NCI-H1694 (cell line): Measurements from ENCODE around the gene TMPRSS13.
"Not testable (repeated sequence)": the region's sequence is repeated elsewhere in the genome, so short reads cannot be mapped to it uniquely, and the experiment has no call there.

ENCODE experiments used
- DNase-seq: peaks from one replicate; lab custom pipeline; 2025; lab: John Stamatoyannopoulos, UW

The TMPRSS13 gene

GRCh38 chr11:117929142-117929915, at the start of gene TMPRSS13:
TMPRSS13 (minus strand) TSS chr11:117929402; CDS start chr11:117929307, 95 bp downstream.
- no peak for DNase-seq

DNA sequence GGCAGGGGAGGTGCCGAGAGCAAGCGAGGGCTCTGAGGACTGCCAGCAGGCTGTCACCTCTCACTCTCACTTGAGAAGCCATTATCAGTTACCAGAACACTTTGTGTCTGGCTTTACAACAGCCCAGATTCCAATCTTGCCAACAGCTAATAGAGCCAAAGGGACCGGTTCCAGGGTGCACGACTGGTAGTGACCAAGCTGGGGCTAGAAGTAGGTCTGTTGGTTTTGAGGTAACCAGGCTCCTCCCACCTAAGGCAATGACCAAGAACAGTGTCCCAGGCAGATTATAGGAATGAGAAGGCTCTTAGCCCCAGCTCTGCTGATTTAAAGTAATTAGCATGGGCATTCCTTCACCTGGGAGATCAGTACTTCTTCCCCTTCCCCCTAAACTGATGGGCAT, 49.8 kb upstream of the TMPRSS13 start:
- no peak for DNase-seq

- not testable (repeated sequence) for DNase-seq
These were observed 49.2 kb upstream of the TMPRSS13 start for GRCh38 chr11:117978291-117978910.

GRCh38 chr11:117977612-117978264, 48.5 kb upstream of the TMPRSS13 start:
- not testable (repeated sequence) for DNase-seq

GRCh38 chr11:117977029-117977428, 47.8 kb upstream of the TMPRSS13 start:
- DNase-seq, result no peak

GRCh38 chr11:117976445-117976844, 47.2 kb upstream of the TMPRSS13 start:
- no peak for DNase-seq

GRCh38 chr11:117973503-117973860, 44.3 kb upstream of the TMPRSS13 start:
- DNase-seq, result no peak

GRCh38 chr11:117972629-117973502, 43.7 kb upstream of the TMPRSS13 start:
- DNase-seq, result no peak

- no peak for DNase-seq
These were observed 42.8 kb upstream of the TMPRSS13 start for GRCh38 chr11:117972044-117972443.

DNA sequence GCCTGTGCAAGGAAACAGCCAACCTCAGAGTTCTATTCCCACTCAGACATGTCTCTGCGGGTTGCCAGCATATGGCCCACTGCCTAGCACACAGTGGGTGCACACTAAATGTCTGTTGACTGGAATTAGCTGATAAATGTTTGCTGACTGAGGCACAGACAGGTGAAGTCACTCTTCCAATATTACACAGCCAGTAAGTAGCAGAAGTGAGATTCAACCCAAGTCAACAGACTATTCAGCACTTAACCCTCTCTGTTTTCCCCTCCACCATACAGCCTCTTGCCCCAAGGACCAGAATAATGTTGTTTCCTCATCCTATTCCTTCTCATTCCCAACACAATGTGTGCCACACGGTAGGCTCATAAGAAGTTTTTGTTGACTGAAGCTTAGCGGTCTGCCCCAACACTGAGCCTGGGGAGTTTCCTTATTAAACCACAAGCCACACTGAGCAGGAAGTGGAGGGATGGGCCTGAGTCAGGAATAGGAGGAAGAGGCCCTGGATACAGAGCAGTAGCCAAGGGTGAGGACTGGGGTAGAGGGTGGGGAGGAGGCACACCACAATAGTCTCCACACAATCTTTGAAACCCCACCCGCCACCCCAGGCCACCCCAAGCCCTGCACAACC, 41.3 kb upstream of the TMPRSS13 start:
- no peak for DNase-seq

DNA sequence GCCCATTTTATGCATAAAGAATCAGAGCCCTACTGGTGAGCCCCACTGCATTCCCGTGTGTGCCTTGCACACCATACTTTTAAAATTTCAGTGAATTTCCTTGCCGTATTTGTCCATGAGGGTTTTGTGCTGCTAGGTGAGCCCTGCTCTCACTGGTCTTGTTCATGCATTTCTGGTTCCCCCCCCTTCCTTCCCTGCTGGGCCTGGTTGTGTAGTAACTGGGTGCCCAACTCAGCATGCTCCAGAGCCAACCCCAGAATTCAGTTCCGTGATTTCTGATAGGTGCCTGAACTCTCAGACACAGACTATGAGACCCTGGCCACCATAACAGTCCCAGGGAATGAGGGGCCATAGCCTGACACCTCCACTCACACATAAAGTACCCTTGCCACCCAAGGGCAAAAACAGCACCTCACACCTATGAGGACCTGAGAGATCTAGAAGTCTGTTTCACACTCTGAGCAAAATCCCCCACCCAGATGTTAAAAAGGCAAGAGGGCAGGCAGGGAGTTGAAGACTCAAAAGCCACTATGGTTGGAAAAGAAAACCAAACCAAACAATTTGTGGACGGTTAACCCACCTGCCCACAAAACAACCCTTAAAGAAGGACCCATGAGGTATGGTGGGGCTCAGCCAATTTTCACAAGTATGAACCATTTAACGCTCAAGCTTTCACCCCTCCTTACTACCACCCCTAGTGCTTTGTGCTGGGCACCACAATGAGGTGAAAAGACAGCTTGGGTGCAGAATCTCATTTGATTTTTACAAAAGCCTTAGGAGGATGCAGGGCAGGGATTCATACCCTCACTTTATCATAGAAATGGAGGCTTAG, 40.2 kb upstream of the TMPRSS13 start:
- DNase-seq, result no peak

- no peak for DNase-seq
These were observed 37.7 kb upstream of the TMPRSS13 start for GRCh38 chr11:117966908-117967307.

- no peak for DNase-seq
These were observed 33.6 kb upstream of the TMPRSS13 start for GRCh38 chr11:117962826-117963225.

DNA sequence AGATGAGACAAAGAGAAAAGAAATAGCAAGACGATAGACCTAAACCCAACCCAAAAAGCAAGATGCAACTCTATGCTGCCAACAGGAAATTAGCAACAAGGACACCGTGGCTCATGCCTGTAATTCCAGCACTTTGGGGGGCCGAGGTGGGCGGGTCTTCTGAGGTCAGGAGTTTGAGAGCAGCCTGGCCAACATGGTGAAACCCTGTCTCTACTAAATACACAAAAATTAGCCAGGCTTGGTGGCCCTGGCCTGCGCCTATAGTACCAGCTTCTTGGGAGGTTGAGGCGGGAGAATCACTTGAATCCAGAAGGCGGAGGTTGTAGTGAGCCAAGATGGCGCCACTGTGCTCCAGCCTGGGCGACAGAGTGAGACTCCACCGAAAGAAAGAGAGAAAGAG, 32.7 kb upstream of the TMPRSS13 start:
- DNase-seq, result no peak

- DNase-seq, result no peak
These were observed 31.2 kb upstream of the TMPRSS13 start for GRCh38 chr11:117960406-117960805.

DNA sequence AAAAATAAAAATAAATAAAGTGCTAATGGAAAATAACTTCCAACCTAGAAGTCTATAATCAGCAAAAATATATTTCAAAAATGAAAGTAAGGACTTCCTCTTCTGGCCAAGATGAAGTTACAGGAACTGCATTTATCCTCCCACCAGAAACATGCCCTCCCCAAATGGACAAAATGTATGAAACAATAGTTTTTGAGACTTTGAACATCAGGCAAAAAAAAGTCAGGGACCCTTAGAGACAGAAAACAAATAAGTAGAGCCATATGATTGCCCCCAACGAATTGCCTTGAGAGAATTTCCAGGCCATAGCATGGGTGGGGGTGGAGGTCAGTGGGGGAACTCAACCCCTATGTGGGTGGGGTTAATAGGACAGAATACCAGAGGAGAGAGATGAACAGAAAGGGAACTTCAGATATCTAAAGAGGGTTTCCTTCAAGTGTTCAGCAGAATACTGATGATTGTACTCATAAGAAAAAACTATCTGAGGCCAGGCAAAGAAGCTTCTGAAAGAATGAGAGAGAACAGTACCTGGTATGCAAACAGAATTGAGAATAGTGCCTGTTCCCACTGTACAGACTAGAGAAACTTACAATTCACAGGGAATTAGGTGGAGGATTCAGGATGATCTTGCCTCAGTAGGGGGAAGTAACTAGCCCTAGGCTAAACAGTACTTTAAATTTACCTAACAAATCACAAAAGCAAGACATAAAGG, 30.4 kb upstream of the TMPRSS13 start:
- no peak for DNase-seq

GRCh38 chr11:117958949-117959348, 29.7 kb upstream of the TMPRSS13 start:
- no peak for DNase-seq

GRCh38 chr11:117953024-117953671, 23.9 kb upstream of the TMPRSS13 start:
- no peak for DNase-seq
